ENCODE measurements around the gene SCD5. TPM values are rescaled to one million over a fixed set of nuclear protein-coding genes. Genes with fewer than 3 reads are reported as not detected.

The SCD5 gene
- total and polyA plus RNA-seq, 2 of the 13 experiments (the other 11 are each of a cell fraction or from before 2014, with no cell fraction given): not detected

DNA sequence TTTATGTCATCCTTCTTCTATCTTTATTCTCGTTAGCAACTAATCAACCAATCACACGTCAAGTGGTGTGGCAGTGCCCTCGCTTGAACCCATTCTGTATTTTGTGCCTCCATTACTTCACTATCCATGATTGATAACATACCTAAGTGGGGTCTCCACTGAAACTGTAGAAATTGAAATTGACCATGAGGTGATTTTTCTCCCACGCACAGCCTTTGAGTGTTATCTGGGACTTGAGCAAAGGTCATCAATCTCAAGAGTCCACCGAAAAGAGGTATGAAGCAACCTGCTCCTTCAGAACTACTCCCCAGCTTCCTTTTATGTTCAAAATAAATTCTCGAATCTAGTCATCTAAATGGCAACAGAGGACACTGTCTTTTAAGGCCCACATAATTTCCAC lies 111.1 kb downstream of the SCD5 start:
- in situ Hi-C loops (cut with HindIII; ENCODE audit: extremely low pct_ligation_motif_present, low pct_unique_long_range_greater_than_20kb) (no loop called here), intact Hi-C loops (cut with micrococcal nuclease; ENCODE audit: unreplicated experiment) (no loop called here)
- ChIA-PET POLR2A (no interaction called here), CTCF (ENCODE audit: low intra/inter-chr PET ratio, low total read pairs) (no interaction called here)
- no peak for ATAC-seq
- Histone ChIP-seq H2AFZ (ENCODE audit: low read length) (no peak overlapping the region), H3K27ac (ENCODE audit: extremely low read length, insufficient read depth, low read length) (no peak overlapping the region), H3K4me1 (ENCODE audit: insufficient read depth, low read length) (no peaks in the 10 kb centered on the region), H3K27me3 (ENCODE audit: control insufficient read depth in 1 of 2, insufficient read depth in 2 of 2, low read length in 2 of 2) (no peaks in the 10 kb centered on the region), H4K20me1 (ENCODE audit: insufficient read depth, low read length) (no peaks in the 10 kb centered on the region), H3K4me3 (replicated peaks in 1 of 3; ENCODE audit: insufficient read depth in 1 of 3, low read depth in 2 of 3, low read length in 3 of 3) (no peak overlapping the region), H3K9ac (ENCODE audit: insufficient read depth, low read depth, low read length) (no peak overlapping the region), H3K9me3 (ENCODE audit: low read length) (no peaks in the 10 kb centered on the region), H3K36me3 (replicated peaks in 1 of 2; ENCODE audit: control insufficient read depth in 1 of 2, insufficient read depth in 2 of 2, low read length in 2 of 2) (no peaks in the 10 kb centered on the region), H3K79me2 (ENCODE audit: insufficient read depth, low read length) (no peaks in the 10 kb centered on the region), H3K4me2 (ENCODE audit: low read depth, low read length) (no peak overlapping the region)
- DNase-seq (ENCODE audit: low spot score): no peak
- TF ChIP-seq, protein P1, sequence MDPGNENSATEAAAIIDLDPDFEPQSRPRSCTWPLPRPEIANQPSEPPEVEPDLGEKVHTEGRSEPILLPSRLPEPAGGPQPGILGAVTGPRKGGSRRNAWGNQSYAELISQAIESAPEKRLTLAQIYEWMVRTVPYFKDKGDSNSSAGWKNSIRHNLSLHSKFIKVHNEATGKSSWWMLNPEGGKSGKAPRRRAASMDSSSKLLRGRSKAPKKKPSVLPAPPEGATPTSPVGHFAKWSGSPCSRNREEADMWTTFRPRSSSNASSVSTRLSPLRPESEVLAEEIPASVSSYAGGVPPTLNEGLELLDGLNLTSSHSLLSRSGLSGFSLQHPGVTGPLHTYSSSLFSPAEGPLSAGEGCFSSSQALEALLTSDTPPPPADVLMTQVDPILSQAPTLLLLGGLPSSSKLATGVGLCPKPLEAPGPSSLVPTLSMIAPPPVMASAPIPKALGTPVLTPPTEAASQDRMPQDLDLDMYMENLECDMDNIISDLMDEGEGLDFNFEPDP (CRISPR knock-in tag; conservative IDR thresholded peaks at IDR 0.05): no peak
- TF ChIP-seq ZNF30 (CRISPR knock-in tag; IDR thresholded peaks at IDR 0.05): no peak
- no peak for TF ChIP-seq ZNF780A (CRISPR knock-in tag; IDR thresholded peaks at IDR 0.05)
- no peak for TF ChIP-seq GTF3A (CRISPR knock-in tag; conservative IDR thresholded peaks at IDR 0.05)
- TF ChIP-seq KLF13 (CRISPR knock-in tag; IDR thresholded peaks at IDR 0.05): no peak
- TF ChIP-seq ZNF569 (CRISPR knock-in tag; IDR thresholded peaks at IDR 0.05; ENCODE audit: borderline replicate concordance): no peak
- no peak for TF ChIP-seq HNRNPLL (IDR thresholded peaks at IDR 0.05; ENCODE audit: low read depth, low read length, poor library complexity, severe bottlenecking)
- no peak for TF ChIP-seq ZNF24 (IDR thresholded peaks at IDR 0.05)
- TF ChIP-seq ZNF816 (CRISPR knock-in tag; IDR thresholded peaks at IDR 0.05; ENCODE audit: borderline replicate concordance): no peak
- no peak for TF ChIP-seq ZNF563 (CRISPR knock-in tag; IDR thresholded peaks at IDR 0.05)
- no peak for TF ChIP-seq ZNF326 (CRISPR knock-in tag; IDR thresholded peaks at IDR 0.05; ENCODE audit: borderline replicate concordance)
- no peak for TF ChIP-seq ZNF354B (CRISPR knock-in tag; IDR thresholded peaks at IDR 0.05)
- no peak for TF ChIP-seq KDM5B (CRISPR knock-in tag; IDR thresholded peaks at IDR 0.05; ENCODE audit: borderline replicate concordance)
- no peak for TF ChIP-seq HNF4G (IDR thresholded peaks at IDR 0.05; ENCODE audit: borderline replicate concordance, low read depth, low read length)
- TF ChIP-seq HNF4G (CRISPR knock-in tag; IDR thresholded peaks at IDR 0.05; ENCODE audit: borderline replicate concordance, low read depth): no peak
- TF ChIP-seq RFX1 (IDR thresholded peaks at IDR 0.05): no peak
- TF ChIP-seq, protein P2, sequence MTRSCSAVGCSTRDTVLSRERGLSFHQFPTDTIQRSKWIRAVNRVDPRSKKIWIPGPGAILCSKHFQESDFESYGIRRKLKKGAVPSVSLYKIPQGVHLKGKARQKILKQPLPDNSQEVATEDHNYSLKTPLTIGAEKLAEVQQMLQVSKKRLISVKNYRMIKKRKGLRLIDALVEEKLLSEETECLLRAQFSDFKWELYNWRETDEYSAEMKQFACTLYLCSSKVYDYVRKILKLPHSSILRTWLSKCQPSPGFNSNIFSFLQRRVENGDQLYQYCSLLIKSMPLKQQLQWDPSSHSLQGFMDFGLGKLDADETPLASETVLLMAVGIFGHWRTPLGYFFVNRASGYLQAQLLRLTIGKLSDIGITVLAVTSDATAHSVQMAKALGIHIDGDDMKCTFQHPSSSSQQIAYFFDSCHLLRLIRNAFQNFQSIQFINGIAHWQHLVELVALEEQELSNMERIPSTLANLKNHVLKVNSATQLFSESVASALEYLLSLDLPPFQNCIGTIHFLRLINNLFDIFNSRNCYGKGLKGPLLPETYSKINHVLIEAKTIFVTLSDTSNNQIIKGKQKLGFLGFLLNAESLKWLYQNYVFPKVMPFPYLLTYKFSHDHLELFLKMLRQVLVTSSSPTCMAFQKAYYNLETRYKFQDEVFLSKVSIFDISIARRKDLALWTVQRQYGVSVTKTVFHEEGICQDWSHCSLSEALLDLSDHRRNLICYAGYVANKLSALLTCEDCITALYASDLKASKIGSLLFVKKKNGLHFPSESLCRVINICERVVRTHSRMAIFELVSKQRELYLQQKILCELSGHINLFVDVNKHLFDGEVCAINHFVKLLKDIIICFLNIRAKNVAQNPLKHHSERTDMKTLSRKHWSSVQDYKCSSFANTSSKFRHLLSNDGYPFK (CRISPR knock-in tag; IDR thresholded peaks at IDR 0.05; ENCODE audit: borderline replicate concordance): no peak
- no TSS peak for BruUV-seq (replicated peaks)
- 33% methylated on average over 6 of the region's 6 CpGs for WGBS (ENCODE audit: low lambda C conversion rate)
- no peak for FAIRE-seq
